Neural cell (in vitro differentiated cells): Measurements from ENCODE around the gene PANK4. TPM values are rescaled to one million over a fixed set of nuclear protein-coding genes. Genes with fewer than 3 reads are reported as not detected.

Experiments used
- H2AFZ ChIP-seq: fragments of 200-600, 300-800 bp; sonication (generic), shearing (Covaris generic); 2 replicates; pipeline ENCODE4 v1.6.0; 2014; ENCODE audit warnings: low read depth, mild to moderate bottlenecking, antibody characterized with exemption, low read length, moderate library complexity
- H3F3A ChIP-seq: fragments of 200-600 bp; shearing (Covaris generic); 2 replicates; pipeline ENCODE4 v1.6.1; 2016; ENCODE audit warnings: mild to moderate bottlenecking, moderate library complexity, mixed read lengths, antibody characterized with exemption, low read length; ENCODE audit not compliant: insufficient read depth, poor library complexity, severe bottlenecking
- H3K27ac ChIP-seq: fragments of 200-600, 300-800 bp; sonication (generic), shearing (Covaris generic); 2 replicates; pipeline ENCODE4 v1.5.1; 2014; ENCODE audit warnings: mild to moderate bottlenecking, low read length, moderate library complexity
- H3K27me3 ChIP-seq: fragments of 300-800, 200-600 bp; sonication (generic), shearing (Covaris generic); 2 replicates; pipeline ENCODE4 v1.6.0; 2014; ENCODE audit warnings: mild to moderate bottlenecking, low read depth, low read length, moderate library complexity; ENCODE audit not compliant: insufficient read depth
- H3K36me3 ChIP-seq: fragments of 300-800, 200-600 bp; sonication (generic), shearing (Covaris generic); 2 replicates; pipeline ENCODE4 v1.5.1; 2014; ENCODE audit warnings: mild to moderate bottlenecking, antibody characterized with exemption, low read length, moderate library complexity; ENCODE audit not compliant: insufficient read depth
- H3K4me2 ChIP-seq: fragments of 300-800, 200-600 bp; sonication (generic), shearing (Covaris generic); 2 replicates; pipeline ENCODE4 v1.6.0; 2014; ENCODE audit warnings: mild to moderate bottlenecking, low read length
- H3K4me3 ChIP-seq: fragments of 300-800, 200-600 bp; sonication (generic), shearing (Covaris generic); 2 replicates; pipeline ENCODE4 v1.5.1; 2014; ENCODE audit warnings: mild to moderate bottlenecking, low read length, moderate library complexity
- H3K79me2 ChIP-seq: fragments of 200-600 bp; shearing (Covaris generic); replicated peaks from 2 replicates; pipeline ENCODE4 v1.6.0; 2014; ENCODE audit warnings: mild to moderate bottlenecking, low read length, moderate library complexity; ENCODE audit not compliant: insufficient read depth
- H3K9ac ChIP-seq: fragments of 300-800, 200-600 bp; sonication (generic), shearing (Covaris generic); 2 replicates; pipeline ENCODE4 v1.6.1; 2016; ENCODE audit warnings: mild to moderate bottlenecking, low read length, mixed read lengths
- H3K9me2 ChIP-seq: fragments of 200-600 bp; shearing (Covaris generic); 2 replicates; pipeline ENCODE4 v1.6.1; 2016; ENCODE audit warnings: mild to moderate bottlenecking, low read length, mixed read lengths; ENCODE audit not compliant: insufficient read depth
- H3K9me3 ChIP-seq: fragments of 200-600, 300-800 bp; sonication (generic), shearing (Covaris generic); 2 replicates; pipeline ENCODE4 v1.6.1; 2016; ENCODE audit warnings: mild to moderate bottlenecking, mixed run types, low read length, moderate library complexity, mixed read lengths
- H4K20me1 ChIP-seq: fragments of 200-600 bp; shearing (Covaris generic); 2 replicates; pipeline ENCODE4 v1.6.1; 2016; ENCODE audit warnings: mild to moderate bottlenecking, mixed run types; ENCODE audit not compliant: insufficient read depth
- CTCF ChIP-seq: fragments of 450-650 bp; IDR thresholded peaks from 2 replicates; pipeline ENCODE4 v1.5.1; 2014; ENCODE audit warnings: antibody characterized with exemption, mild to moderate bottlenecking, moderate library complexity; ENCODE audit not compliant: poor library complexity, severe bottlenecking
- EP300 ChIP-seq: fragments of 450-650 bp; conservative IDR thresholded peaks from 2 replicates; pipeline ENCODE4 v1.6.1; 2014; ENCODE audit warnings: antibody characterized with exemption, mild to moderate bottlenecking, moderate library complexity; ENCODE audit not compliant: poor library complexity, severe bottlenecking
- EZH2 ChIP-seq: fragments of 200-600, 300-800 bp; shearing (Covaris generic), sonication (generic); IDR thresholded peaks from 2 replicates; pipeline ENCODE4 v1.6.1; 2014; ENCODE audit warnings: antibody characterized with exemption, low read length, borderline replicate concordance, mild to moderate bottlenecking; ENCODE audit not compliant: insufficient read depth, poor library complexity, severe bottlenecking
- MXI1 ChIP-seq: fragments of 450-650 bp; conservative IDR thresholded peaks from 2 replicates; pipeline ENCODE4 v1.6.1; 2014; ENCODE audit warnings: antibody characterized with exemption, mild to moderate bottlenecking; ENCODE audit not compliant: poor library complexity, severe bottlenecking
- POLR2AphosphoS5 ChIP-seq: IDR thresholded peaks from 2 replicates; pipeline ENCODE4 v1.6.1; 2012
- RAD21 ChIP-seq: fragments of 450-650 bp; conservative IDR thresholded peaks from 2 replicates; pipeline ENCODE4 v1.6.1; 2014; ENCODE audit warnings: antibody characterized with exemption, mild to moderate bottlenecking, moderate library complexity
- SMC3 ChIP-seq: fragments of 450-650 bp; conservative IDR thresholded peaks from 2 replicates; pipeline ENCODE4 v1.6.1; 2014; ENCODE audit warnings: antibody characterized with exemption, mild to moderate bottlenecking, moderate library complexity; ENCODE audit not compliant: poor library complexity
- TAF1 ChIP-seq: IDR thresholded peaks from 2 replicates; pipeline ENCODE4 v1.6.1; 2012; ENCODE audit warnings: low read depth
- polyA plus RNA-seq: library from polyadenylated mRNA; depleted of rRNA; stranded (reverse); fragments of >200 nt; gene quantifications from 2 replicates; pipeline ENCODE4 v1.2.3, GENCODE V29; 2014
- TF ChIP-seq, protein P1 (sequence below): IDR thresholded peaks from 2 replicates; pipeline ENCODE4 v1.6.1; 2012; ENCODE audit warnings: borderline replicate concordance

Gene PANK4
- polyA plus RNA-seq, 1 donor from 2014 or later = 37.9 TPM

DNA sequence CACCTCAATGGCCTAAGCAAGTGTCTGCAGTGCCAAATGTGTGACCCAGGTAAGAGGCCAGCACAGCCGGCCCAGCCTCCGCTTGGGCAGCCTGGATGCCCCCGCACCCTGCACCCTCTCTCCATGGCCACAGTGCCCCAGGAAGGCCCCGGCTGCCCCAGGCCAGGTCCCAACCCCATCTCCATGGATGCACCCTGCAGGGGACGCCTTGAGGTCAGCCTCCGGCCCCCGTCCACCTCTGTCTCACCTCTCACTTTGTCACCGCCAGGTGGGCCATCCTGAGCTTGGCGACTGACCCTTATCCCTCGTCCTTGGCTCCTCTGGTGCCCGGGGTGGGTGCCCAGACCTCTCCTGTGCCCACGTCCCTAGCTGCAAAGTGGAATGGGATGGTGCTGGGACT is 32.0 kb upstream of the PANK4 start:
- Histone ChIP-seq H3K9me3 (no peaks in the 10 kb centered on the region), H3K36me3 (no peaks in the 10 kb centered on the region), H4K20me1 (no peaks in the 10 kb centered on the region), H3K27me3 (no peaks in the 10 kb centered on the region), H3K4me2 (no peak overlapping the region), H3F3A (no peaks in the 10 kb centered on the region), H2AFZ (no peak overlapping the region), H3K27ac (no peak overlapping the region), H3K79me2 (no peaks in the 10 kb centered on the region), H3K9ac (no peak overlapping the region), H3K9me2 (no peaks in the 10 kb centered on the region), H3K4me3 (no peak overlapping the region)
- TF ChIP-seq SMC3 = no peak
- TF ChIP-seq TAF1 = no peak
- TF ChIP-seq POLR2AphosphoS5 = no peak
- no peak for TF ChIP-seq EP300
- TF ChIP-seq, protein P1, sequence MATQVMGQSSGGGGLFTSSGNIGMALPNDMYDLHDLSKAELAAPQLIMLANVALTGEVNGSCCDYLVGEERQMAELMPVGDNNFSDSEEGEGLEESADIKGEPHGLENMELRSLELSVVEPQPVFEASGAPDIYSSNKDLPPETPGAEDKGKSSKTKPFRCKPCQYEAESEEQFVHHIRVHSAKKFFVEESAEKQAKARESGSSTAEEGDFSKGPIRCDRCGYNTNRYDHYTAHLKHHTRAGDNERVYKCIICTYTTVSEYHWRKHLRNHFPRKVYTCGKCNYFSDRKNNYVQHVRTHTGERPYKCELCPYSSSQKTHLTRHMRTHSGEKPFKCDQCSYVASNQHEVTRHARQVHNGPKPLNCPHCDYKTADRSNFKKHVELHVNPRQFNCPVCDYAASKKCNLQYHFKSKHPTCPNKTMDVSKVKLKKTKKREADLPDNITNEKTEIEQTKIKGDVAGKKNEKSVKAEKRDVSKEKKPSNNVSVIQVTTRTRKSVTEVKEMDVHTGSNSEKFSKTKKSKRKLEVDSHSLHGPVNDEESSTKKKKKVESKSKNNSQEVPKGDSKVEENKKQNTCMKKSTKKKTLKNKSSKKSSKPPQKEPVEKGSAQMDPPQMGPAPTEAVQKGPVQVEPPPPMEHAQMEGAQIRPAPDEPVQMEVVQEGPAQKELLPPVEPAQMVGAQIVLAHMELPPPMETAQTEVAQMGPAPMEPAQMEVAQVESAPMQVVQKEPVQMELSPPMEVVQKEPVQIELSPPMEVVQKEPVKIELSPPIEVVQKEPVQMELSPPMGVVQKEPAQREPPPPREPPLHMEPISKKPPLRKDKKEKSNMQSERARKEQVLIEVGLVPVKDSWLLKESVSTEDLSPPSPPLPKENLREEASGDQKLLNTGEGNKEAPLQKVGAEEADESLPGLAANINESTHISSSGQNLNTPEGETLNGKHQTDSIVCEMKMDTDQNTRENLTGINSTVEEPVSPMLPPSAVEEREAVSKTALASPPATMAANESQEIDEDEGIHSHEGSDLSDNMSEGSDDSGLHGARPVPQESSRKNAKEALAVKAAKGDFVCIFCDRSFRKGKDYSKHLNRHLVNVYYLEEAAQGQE = no peak
- TF ChIP-seq EZH2 = no peak
- no peak for TF ChIP-seq MXI1
- TF ChIP-seq RAD21 = no peak
- TF ChIP-seq CTCF = no peak

DNA sequence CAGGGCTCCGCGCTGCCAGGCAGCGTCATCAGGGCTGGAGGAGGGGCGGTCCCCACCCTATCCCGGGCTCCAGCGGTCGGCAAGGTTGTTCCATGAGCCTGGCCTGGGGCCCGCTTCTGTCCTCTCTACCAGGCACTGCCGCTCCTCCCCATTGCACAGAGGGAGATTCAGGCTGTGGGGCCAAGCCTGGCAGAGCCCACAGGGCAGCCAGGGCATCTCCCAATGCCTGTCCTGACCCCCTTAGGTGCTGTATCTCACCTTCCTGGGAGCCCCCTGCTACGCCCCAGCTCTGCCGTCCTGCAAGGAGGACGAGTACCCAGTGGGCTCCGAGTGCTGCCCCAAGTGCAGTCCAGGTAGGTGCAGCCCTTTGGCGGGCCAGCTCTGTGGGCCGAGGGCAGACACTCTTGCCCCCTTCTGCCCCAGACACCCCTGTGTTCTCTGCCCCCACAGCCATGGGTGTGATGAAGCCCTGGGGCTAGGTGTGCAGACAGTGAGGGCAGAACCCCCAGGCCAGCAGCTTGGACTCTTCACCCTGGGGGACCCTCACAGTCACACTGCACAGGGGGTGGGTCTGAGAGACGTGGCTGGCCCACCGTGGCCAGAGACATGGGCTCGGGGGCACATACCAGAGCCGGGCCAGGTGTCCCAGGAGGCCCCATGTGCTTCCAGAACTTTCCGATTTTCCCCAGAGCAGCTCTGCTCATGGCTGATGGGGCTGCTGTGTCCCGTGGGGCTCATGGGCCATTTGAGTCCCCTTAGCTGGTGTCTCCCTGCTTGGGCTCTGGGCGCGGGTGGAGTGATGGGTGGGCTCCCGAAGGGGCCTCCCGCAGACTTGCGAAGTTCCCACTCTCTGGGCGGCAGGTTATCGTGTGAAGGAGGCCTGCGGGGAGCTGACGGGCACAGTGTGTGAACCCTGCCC is 31.3 kb upstream of the PANK4 start:
- Histone ChIP-seq H3K9ac (no peak overlapping the region), H3K79me2 (no peaks in the 10 kb centered on the region), H3K27me3 (no peaks in the 10 kb centered on the region), H3K9me3 (no peaks in the 10 kb centered on the region), H2AFZ (no peak overlapping the region), H3K4me3 (no peak overlapping the region), H4K20me1 (no peaks in the 10 kb centered on the region), H3K36me3 (no peaks in the 10 kb centered on the region), H3K27ac (no peak overlapping the region), H3F3A (no peaks in the 10 kb centered on the region), H3K4me2 (no peak overlapping the region), H3K9me2 (no peaks in the 10 kb centered on the region)
- TF ChIP-seq EZH2 = no peak
- no peak for TF ChIP-seq MXI1
- no peak for TF ChIP-seq RAD21
- TF ChIP-seq POLR2AphosphoS5 = no peak
- TF ChIP-seq, protein P1 = no peak
